ENCODE measurements around the gene NEBL. TPM values are rescaled to one million over a fixed set of nuclear protein-coding genes. Genes with fewer than 3 reads are reported as not detected.

NEBL gene
- total RNA-seq, 1 donor from 2014 or later = 55.2 TPM

- no peak overlapping the region for H3K4me3 ChIP-seq
- intact Hi-C loops (cut with DNase I) = no loop called here
- DNase-seq (ENCODE audit: extremely low spot score in 2 of 2) = no peak
- H3K27me3 ChIP-seq = no peaks in the 10 kb centered on the region
- H3K36me3 ChIP-seq = no peaks in the 10 kb centered on the region
- no peak overlapping the region for H3K27ac ChIP-seq
- H3K9me3 ChIP-seq = no peaks in the 10 kb centered on the region
- H3K4me1 ChIP-seq = no peaks in the 10 kb centered on the region
- no peak for TF ChIP-seq POLR2A (IDR thresholded peaks at IDR 0.05)
- TF ChIP-seq CTCF (IDR thresholded peaks at IDR 0.05) = no peak
- TF ChIP-seq POLR2AphosphoS5 (IDR thresholded peaks at IDR 0.05; ENCODE audit: insufficient read depth in 1 of 2, low read depth in 1 of 2) = no peak
These were observed 26.3 kb downstream of the NEBL start for GRCh38 chr10:20870834-20871233.

GRCh38 chr10:20863008-20863407 lies 34.1 kb downstream of the NEBL start:
- no peaks in the 10 kb centered on the region for H3K36me3 ChIP-seq
- DNase-seq (ENCODE audit: extremely low spot score in 2 of 2) = no peak
- TF ChIP-seq POLR2A (IDR thresholded peaks at IDR 0.05) = no peak
- no peak for TF ChIP-seq POLR2AphosphoS5 (IDR thresholded peaks at IDR 0.05; ENCODE audit: insufficient read depth in 1 of 2, low read depth in 1 of 2)
- no peak for TF ChIP-seq CTCF (IDR thresholded peaks at IDR 0.05)
- no peak overlapping the region for H3K4me3 ChIP-seq
- intact Hi-C loops (cut with DNase I) = no loop called here
- no peaks in the 10 kb centered on the region for H3K27me3 ChIP-seq
- no peaks in the 10 kb centered on the region for H3K4me1 ChIP-seq
- no peak overlapping the region for H3K27ac ChIP-seq
- no peaks in the 10 kb centered on the region for H3K9me3 ChIP-seq

GRCh38 chr10:20858292-20859124 lies 38.6 kb downstream of the NEBL start:
- Histone ChIP-seq H3K4me3 (no peak overlapping the region), H3K9me3 (no peaks in the 10 kb centered on the region), H3K27ac (no peak overlapping the region), H3K36me3 (no peaks in the 10 kb centered on the region), H3K27me3 (no peaks in the 10 kb centered on the region), H3K4me1 (no peaks in the 10 kb centered on the region)
- TF ChIP-seq POLR2AphosphoS5 (IDR thresholded peaks at IDR 0.05; ENCODE audit: insufficient read depth in 1 of 2, low read depth in 1 of 2) (no peak), CTCF (IDR thresholded peaks at IDR 0.05) (peak in 2 of 3 experiments; percentile 28 to 33)
- no peak for DNase-seq (ENCODE audit: extremely low spot score in 2 of 2)
- intact Hi-C loops (cut with DNase I) = loop anchor here (10.0 kb wide), 1 partner anchor 416 kb away; no protein-coding TSS in a partner anchor

- no peaks in the 10 kb centered on the region for H3K4me1 ChIP-seq
- no peak for DNase-seq (ENCODE audit: extremely low spot score in 2 of 2)
- intact Hi-C loops (cut with DNase I) = loop anchor here (10.0 kb wide), 1 partner anchor 418 kb away; no protein-coding TSS in a partner anchor
These were observed 40.6 kb downstream of the NEBL start for GRCh38 chr10:20856484-20856883.

More at GRCh38 chr10:20856484-20856883, 40.6 kb downstream of the NEBL start:
- TF ChIP-seq CTCF (IDR thresholded peaks at IDR 0.05) (no peak), POLR2A (IDR thresholded peaks at IDR 0.05) (no peak), POLR2AphosphoS5 (IDR thresholded peaks at IDR 0.05; ENCODE audit: insufficient read depth in 1 of 2, low read depth in 1 of 2) (no peak)
- no peak overlapping the region for H3K27ac ChIP-seq
- H3K9me3 ChIP-seq = no peaks in the 10 kb centered on the region
- no peaks in the 10 kb centered on the region for H3K27me3 ChIP-seq
- no peaks in the 10 kb centered on the region for H3K36me3 ChIP-seq
- no peak overlapping the region for H3K4me3 ChIP-seq

All from vagina (tissue), 2 donors.